ENCODE results near the gene COG3.

COG3 gene

DNA sequence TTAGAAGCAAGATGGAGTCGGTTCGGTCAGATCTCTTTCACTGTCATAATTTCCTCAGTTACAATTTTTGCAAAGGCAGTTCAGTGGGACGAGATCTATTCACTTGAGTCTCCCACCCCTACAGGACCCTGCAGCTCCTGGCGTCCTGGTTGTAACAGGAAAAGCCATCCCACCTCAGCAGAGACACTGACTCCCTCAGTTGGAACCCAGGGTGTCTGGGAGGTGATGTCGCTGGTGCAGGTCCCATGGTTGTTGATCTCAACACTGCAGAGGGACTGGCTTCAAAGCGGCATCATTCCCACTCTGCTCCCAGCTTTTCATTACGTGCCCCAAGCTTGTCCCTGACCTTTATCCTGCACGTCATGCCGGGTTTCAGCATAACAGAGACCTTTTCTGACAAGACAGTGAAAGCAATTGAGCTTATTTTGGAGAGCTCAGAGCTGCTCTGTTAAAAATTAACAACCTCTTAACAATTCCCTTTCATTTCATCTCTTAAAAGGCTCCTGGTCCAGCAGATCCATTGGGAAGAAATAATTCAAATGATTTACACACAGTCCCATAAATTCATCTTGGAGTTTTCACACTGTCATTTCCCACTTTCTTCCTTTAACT, 17.6 kb upstream of the COG3 start:
- H3K4ac ChIP-seq (ENCODE audit: low read depth, low read length): peak overlapping the region; percentile 10
- H3K4me1 ChIP-seq (ENCODE audit: control insufficient read depth in 1 of 2, insufficient read depth in 2 of 2, low read length in 2 of 2): peaks cover 2 to 3% of the 10 kb centered on the region in 2 experiments
- no peak overlapping the region for H3K4me2 ChIP-seq (ENCODE audit: low read length)
- no peaks in the 10 kb centered on the region for H3K79me1 ChIP-seq (ENCODE audit: low read length)
- no peaks in the 10 kb centered on the region for H3K79me2 ChIP-seq (ENCODE audit: control insufficient read depth, insufficient read depth, low read length, poor library complexity)
- no peak overlapping the region for H3K4me3 ChIP-seq (ENCODE audit: low read depth, low read length)
- no peaks in the 10 kb centered on the region for H3K36me3 ChIP-seq (ENCODE audit: control insufficient read depth in 1 of 2, insufficient read depth in 2 of 2, low read length in 2 of 2)
- no peaks in the 10 kb centered on the region for H3K9me3 ChIP-seq (ENCODE audit: insufficient read depth, low read depth, low read length)
- no peak overlapping the region for H3K14ac ChIP-seq (ENCODE audit: low read length)
- no peak for DNase-seq
- peak overlapping the region; percentile 22 for H2BK120ac ChIP-seq (ENCODE audit: insufficient read depth, low read length, poor library complexity)
- peak overlapping the region; percentile 44 for H4K12ac ChIP-seq (ENCODE audit: low read depth, low read length)
- H2BK12ac ChIP-seq (ENCODE audit: low read length): peak overlapping the region; percentile 80
- H3K27ac ChIP-seq (ENCODE audit: low read depth, low read length): no peak overlapping the region
- no peak overlapping the region for H3K18ac ChIP-seq (ENCODE audit: low read length)
- no peak overlapping the region for H2AFZ ChIP-seq (ENCODE audit: insufficient read depth, low read length, poor library complexity)
- WGBS (ENCODE audit: extremely low coverage, insufficient coverage, insufficient read length): no CpG with 5 or more reads among the region's 9 CpGs
- no peak overlapping the region for H2AK5ac ChIP-seq (ENCODE audit: low read length)
- peak overlapping the region; percentile 57 for H4K91ac ChIP-seq (ENCODE audit: low read depth, low read length)
- no peak overlapping the region for H3K9ac ChIP-seq (ENCODE audit: low read length)
- H3K23ac ChIP-seq (ENCODE audit: low read length): no peak overlapping the region
- H3K27me3 ChIP-seq (ENCODE audit: insufficient read depth, low read length): no peaks in the 10 kb centered on the region
- H4K8ac ChIP-seq (ENCODE audit: low read depth, low read length): peak overlapping the region; percentile 29
- no peak overlapping the region for H2BK5ac ChIP-seq (ENCODE audit: low read depth, low read length, poor library complexity)

DNA sequence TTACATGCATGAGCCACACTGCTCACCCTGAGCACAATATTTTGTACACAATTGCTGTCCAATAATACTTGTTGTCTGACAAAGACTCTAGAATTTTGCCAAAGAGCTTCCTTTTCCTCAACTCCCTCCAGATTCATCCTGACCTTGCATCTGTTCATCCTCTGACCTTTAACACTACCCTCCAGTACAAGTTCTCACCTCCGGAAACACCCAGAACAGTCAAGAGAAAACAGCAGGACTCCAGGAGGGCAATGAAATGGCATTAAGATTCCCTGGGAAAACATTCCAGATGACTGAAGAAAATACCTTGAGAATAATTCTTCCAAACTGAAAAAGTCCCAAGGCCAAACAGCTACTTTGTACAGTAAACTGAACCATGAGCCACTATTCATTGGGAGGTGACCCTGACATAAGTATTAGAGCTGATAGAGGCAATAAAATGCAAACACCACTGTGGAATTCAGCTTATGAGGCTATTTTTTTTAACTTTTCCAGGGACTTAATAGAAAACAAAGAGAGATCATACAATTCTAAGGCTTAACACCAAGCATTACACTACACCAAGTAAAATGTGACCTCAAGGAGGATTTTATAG, 15.7 kb upstream of the COG3 start:
- no peak overlapping the region for H3K9ac ChIP-seq (ENCODE audit: low read length)
- H4K12ac ChIP-seq (ENCODE audit: low read depth, low read length): no peak overlapping the region
- no peak overlapping the region for H4K8ac ChIP-seq (ENCODE audit: low read depth, low read length)
- no peak overlapping the region for H3K4me2 ChIP-seq (ENCODE audit: low read length)
- H3K23ac ChIP-seq (ENCODE audit: low read length): no peak overlapping the region
- peaks cover 2 to 3% of the 10 kb centered on the region in 2 experiments for H3K4me1 ChIP-seq (ENCODE audit: control insufficient read depth in 1 of 2, insufficient read depth in 2 of 2, low read length in 2 of 2)
- H3K4me3 ChIP-seq (ENCODE audit: low read depth, low read length): no peak overlapping the region
- no peak overlapping the region for H3K4ac ChIP-seq (ENCODE audit: low read depth, low read length)
- H4K91ac ChIP-seq (ENCODE audit: low read depth, low read length): no peak overlapping the region
- no CpG with 5 or more reads among the region's 1 CpG for WGBS (ENCODE audit: extremely low coverage, insufficient coverage, insufficient read length)
- H3K79me1 ChIP-seq (ENCODE audit: low read length): no peaks in the 10 kb centered on the region
- H3K18ac ChIP-seq (ENCODE audit: low read length): no peak overlapping the region
- DNase-seq: no peak
- H2BK5ac ChIP-seq (ENCODE audit: low read depth, low read length, poor library complexity): no peak overlapping the region
- no peak overlapping the region for H2AK5ac ChIP-seq (ENCODE audit: low read length)
- H2AFZ ChIP-seq (ENCODE audit: insufficient read depth, low read length, poor library complexity): no peak overlapping the region
- no peak overlapping the region for H3K27ac ChIP-seq (ENCODE audit: low read depth, low read length)
- H3K27me3 ChIP-seq (ENCODE audit: insufficient read depth, low read length): no peaks in the 10 kb centered on the region
- H3K79me2 ChIP-seq (ENCODE audit: control insufficient read depth, insufficient read depth, low read length, poor library complexity): no peaks in the 10 kb centered on the region
- H2BK12ac ChIP-seq (ENCODE audit: low read length): no peak overlapping the region
- no peaks in the 10 kb centered on the region for H3K9me3 ChIP-seq (ENCODE audit: insufficient read depth, low read depth, low read length)
- H3K14ac ChIP-seq (ENCODE audit: low read length): no peak overlapping the region
- no peaks in the 10 kb centered on the region for H3K36me3 ChIP-seq (ENCODE audit: control insufficient read depth in 1 of 2, insufficient read depth in 2 of 2, low read length in 2 of 2)
- H2BK120ac ChIP-seq (ENCODE audit: insufficient read depth, low read length, poor library complexity): no peak overlapping the region

DNA sequence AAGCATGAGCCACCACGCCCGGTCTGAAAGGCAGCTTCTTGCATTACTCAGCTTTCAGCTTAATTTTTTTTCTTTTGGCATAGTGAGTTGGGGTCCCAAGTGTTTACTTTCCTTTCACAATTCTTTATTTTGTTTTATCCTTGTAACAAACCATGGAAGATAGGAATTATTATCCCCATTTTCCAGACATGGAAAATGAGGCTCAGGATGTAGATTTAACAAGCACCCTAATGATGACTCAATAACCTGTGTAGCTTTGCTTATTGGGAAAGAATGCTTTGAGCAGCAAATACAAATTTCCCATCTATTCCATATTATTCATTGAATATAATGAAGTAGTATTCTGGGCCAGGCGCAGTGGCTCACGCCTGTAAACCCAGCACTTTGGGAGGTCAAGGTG, 13.5 kb upstream of the COG3 start:
- H3K4me1 ChIP-seq (ENCODE audit: control insufficient read depth in 1 of 2, insufficient read depth in 2 of 2, low read length in 2 of 2): no peaks in the 10 kb centered on the region
- no peak overlapping the region for H3K4ac ChIP-seq (ENCODE audit: low read depth, low read length)
- no peak overlapping the region for H3K9ac ChIP-seq (ENCODE audit: low read length)
- H4K91ac ChIP-seq (ENCODE audit: low read depth, low read length): no peak overlapping the region
- no CpG with 5 or more reads among the region's 4 CpGs for WGBS (ENCODE audit: extremely low coverage, insufficient coverage, insufficient read length)
- DNase-seq: no peak
- no peak overlapping the region for H2BK5ac ChIP-seq (ENCODE audit: low read depth, low read length, poor library complexity)
- no peak overlapping the region for H2BK120ac ChIP-seq (ENCODE audit: insufficient read depth, low read length, poor library complexity)
- H3K18ac ChIP-seq (ENCODE audit: low read length): no peak overlapping the region
- no peak overlapping the region for H4K12ac ChIP-seq (ENCODE audit: low read depth, low read length)
- H3K27ac ChIP-seq (ENCODE audit: low read depth, low read length): no peak overlapping the region
- no peak overlapping the region for H3K4me2 ChIP-seq (ENCODE audit: low read length)
- H3K14ac ChIP-seq (ENCODE audit: low read length): no peak overlapping the region
- no peaks in the 10 kb centered on the region for H3K27me3 ChIP-seq (ENCODE audit: insufficient read depth, low read length)
- no peaks in the 10 kb centered on the region for H3K9me3 ChIP-seq (ENCODE audit: insufficient read depth, low read depth, low read length)
- no peaks in the 10 kb centered on the region for H3K36me3 ChIP-seq (ENCODE audit: control insufficient read depth in 1 of 2, insufficient read depth in 2 of 2, low read length in 2 of 2)
- no peak overlapping the region for H4K8ac ChIP-seq (ENCODE audit: low read depth, low read length)
- no peak overlapping the region for H2BK12ac ChIP-seq (ENCODE audit: low read length)
- no peaks in the 10 kb centered on the region for H3K79me2 ChIP-seq (ENCODE audit: control insufficient read depth, insufficient read depth, low read length, poor library complexity)
- H3K23ac ChIP-seq (ENCODE audit: low read length): no peak overlapping the region
- no peak overlapping the region for H3K4me3 ChIP-seq (ENCODE audit: low read depth, low read length)
- no peaks in the 10 kb centered on the region for H3K79me1 ChIP-seq (ENCODE audit: low read length)
- H2AFZ ChIP-seq (ENCODE audit: insufficient read depth, low read length, poor library complexity): no peak overlapping the region
- H2AK5ac ChIP-seq (ENCODE audit: low read length): no peak overlapping the region

DNA sequence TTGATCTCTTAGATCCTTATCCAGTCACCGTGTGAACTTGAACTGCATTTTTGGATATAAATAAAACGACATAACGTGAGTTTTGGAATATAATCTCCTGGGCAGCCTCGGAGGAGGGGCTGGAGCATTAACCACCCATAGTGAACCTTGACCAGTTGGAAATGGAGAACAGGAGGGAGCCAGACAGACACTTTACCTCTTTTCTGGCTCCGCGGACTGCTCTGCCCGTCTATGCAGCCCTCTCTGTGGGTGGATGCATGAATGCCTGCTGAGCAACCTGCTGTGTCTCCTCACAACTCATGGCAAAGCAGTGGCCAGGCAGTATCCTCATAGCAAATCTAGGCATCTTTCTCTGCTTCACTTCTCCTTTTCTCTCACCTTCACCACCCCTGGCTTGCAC, 10.5 kb upstream of the COG3 start:
- Histone ChIP-seq H4K91ac (ENCODE audit: low read depth, low read length) (no peak overlapping the region), H3K79me2 (ENCODE audit: control insufficient read depth, insufficient read depth, low read length, poor library complexity) (no peaks in the 10 kb centered on the region), H3K18ac (ENCODE audit: low read length) (no peak overlapping the region), H3K4me2 (ENCODE audit: low read length) (no peak overlapping the region), H2BK12ac (ENCODE audit: low read length) (no peak overlapping the region), H3K4me3 (ENCODE audit: low read depth, low read length) (no peak overlapping the region), H3K23ac (ENCODE audit: low read length) (no peak overlapping the region), H3K9me3 (ENCODE audit: insufficient read depth, low read depth, low read length) (no peaks in the 10 kb centered on the region), H2AFZ (ENCODE audit: insufficient read depth, low read length, poor library complexity) (no peak overlapping the region), H3K4ac (ENCODE audit: low read depth, low read length) (no peak overlapping the region), H3K36me3 (ENCODE audit: control insufficient read depth in 1 of 2, insufficient read depth in 2 of 2, low read length in 2 of 2) (no peaks in the 10 kb centered on the region), H4K8ac (ENCODE audit: low read depth, low read length) (no peak overlapping the region), H3K27me3 (ENCODE audit: insufficient read depth, low read length) (no peaks in the 10 kb centered on the region), H3K27ac (ENCODE audit: low read depth, low read length) (no peak overlapping the region), H3K9ac (ENCODE audit: low read length) (no peak overlapping the region), H3K79me1 (ENCODE audit: low read length) (no peaks in the 10 kb centered on the region), H2BK5ac (ENCODE audit: low read depth, low read length, poor library complexity) (no peak overlapping the region), H4K12ac (ENCODE audit: low read depth, low read length) (no peak overlapping the region), H2AK5ac (ENCODE audit: low read length) (no peak overlapping the region), H3K4me1 (ENCODE audit: control insufficient read depth in 1 of 2, insufficient read depth in 2 of 2, low read length in 2 of 2) (no peaks in the 10 kb centered on the region), H2BK120ac (ENCODE audit: insufficient read depth, low read length, poor library complexity) (no peak overlapping the region), H3K14ac (ENCODE audit: low read length) (no peak overlapping the region)
- WGBS (ENCODE audit: extremely low coverage, insufficient coverage, insufficient read length): no CpG with 5 or more reads among the region's 7 CpGs
- DNase-seq: no peak
